OCI-M2 (cell line): ENCODE data around the gene MX2.

ENCODE experiments used
- DNase-seq: peaks from one replicate; lab custom pipeline; 2025; ENCODE audit not compliant: unreplicated experiment; lab: John Stamatoyannopoulos, UW

MX2 gene

GRCh38 chr21:41364308-41364707, 2.5 kb downstream of the MX2 start:
- DNase-seq: no peak

GRCh38 chr21:41365377-41366107, 3.7 kb downstream of the MX2 start:
- no peak for DNase-seq

- no peak for DNase-seq
Measured at GRCh38 chr21:41366522-41367151, 4.8 kb downstream of the MX2 start.

GRCh38 chr21:41367301-41367944, 5.6 kb downstream of the MX2 start:
- no peak for DNase-seq

- no peak for DNase-seq
Measured at GRCh38 chr21:41367945-41368734, 6.3 kb downstream of the MX2 start.

- no peak for DNase-seq
Measured at GRCh38 chr21:41368735-41369104, 6.9 kb downstream of the MX2 start.

GRCh38 chr21:41369105-41369919, 7.5 kb downstream of the MX2 start:
- no peak for DNase-seq

- DNase-seq: no peak
Measured at GRCh38 chr21:41369920-41370839, 8.4 kb downstream of the MX2 start.

- no peak for DNase-seq
Measured at GRCh38 chr21:41370840-41371684, 9.2 kb downstream of the MX2 start.

GRCh38 chr21:41371685-41372030, 9.8 kb downstream of the MX2 start:
- no peak for DNase-seq

- no peak for DNase-seq
Measured at GRCh38 chr21:41373253-41373652, 11.4 kb downstream of the MX2 start.

GRCh38 chr21:41373763-41374162, 11.9 kb downstream of the MX2 start:
- no peak for DNase-seq

GRCh38 chr21:41374177-41374712, 12.4 kb downstream of the MX2 start:
- DNase-seq: no peak

- no peak for DNase-seq
Measured at GRCh38 chr21:41374867-41375533, 13.2 kb downstream of the MX2 start.

- DNase-seq: no peak
Measured at GRCh38 chr21:41375875-41376274, 14.0 kb downstream of the MX2 start.

- no peak for DNase-seq
Measured at GRCh38 chr21:41377715-41378114, 15.9 kb downstream of the MX2 start.

GRCh38 chr21:41378849-41379248, 17.0 kb downstream of the MX2 start:
- no peak for DNase-seq

- no peak for DNase-seq
Measured at GRCh38 chr21:41379901-41380300, 18.1 kb downstream of the MX2 start.
